ENCODE data around the gene FMOD.

- TF ChIP-seq EZH2phosphoT487 (conservative IDR thresholded peaks at IDR 0.05; ENCODE audit: low read length) (no peak), CTCF (IDR thresholded peaks at IDR 0.05; ENCODE audit: insufficient read depth, low read length, poor library complexity, severe bottlenecking) (no peak)
Measured at GRCh38 chr1:203331224-203331623, 19.7 kb downstream of the FMOD start.
